Measurements from ENCODE around the gene NBPF14. TPM values are rescaled to one million over a fixed set of nuclear protein-coding genes. Genes with fewer than 3 reads are reported as not detected.
"Not testable (repeated sequence)": the region's sequence is repeated elsewhere in the genome, so short reads cannot be mapped to it uniquely, and the experiment has no call there.

Gene NBPF14
- 22.0 TPM for total RNA-seq

- DNase-seq (ENCODE audit: low spot score): not testable (repeated sequence)
Observed at GRCh38 chr1:148595911-148596310, at the start of gene NBPF14. Gene NBPF14 (minus strand): TSS chr1:148596011. CDS start chr1:148595717, 294 bp downstream.

GRCh38 chr1:148625451-148625850 is 29.6 kb upstream of the NBPF14 start:
- not testable (repeated sequence) for DNase-seq (ENCODE audit: low spot score)

GRCh38 chr1:148618216-148618615 is 22.4 kb upstream of the NBPF14 start:
- not testable (repeated sequence) for DNase-seq (ENCODE audit: low spot score)

- DNase-seq (ENCODE audit: low spot score): not testable (repeated sequence)
Observed at GRCh38 chr1:148605266-148605665, 9.5 kb upstream of the NBPF14 start.

- DNase-seq (ENCODE audit: low spot score): not testable (repeated sequence)
Observed at GRCh38 chr1:148595360-148595759, 451 bp downstream of the NBPF14 start.

GRCh38 chr1:148591098-148591497 is 4.7 kb downstream of the NBPF14 start:
- DNase-seq (ENCODE audit: low spot score): not testable (repeated sequence)

GRCh38 chr1:148532158-148532557 is 63.7 kb downstream of the NBPF14 start:
- DNase-seq (ENCODE audit: low spot score): not testable (repeated sequence)

- DNase-seq (ENCODE audit: low spot score): peak; percentile 46
Observed at GRCh38 chr1:148529101-148529567, 66.7 kb downstream of the NBPF14 start.

- not testable (repeated sequence) for DNase-seq (ENCODE audit: low spot score)
Observed at GRCh38 chr1:148528591-148528990, 67.2 kb downstream of the NBPF14 start.

- DNase-seq (ENCODE audit: low spot score): not testable (repeated sequence)
Observed at GRCh38 chr1:148526587-148526986, 69.2 kb downstream of the NBPF14 start.

GRCh38 chr1:148523205-148524144 is 72.3 kb downstream of the NBPF14 start:
- not testable (repeated sequence) for DNase-seq (ENCODE audit: low spot score)

- DNase-seq (ENCODE audit: low spot score): peak; percentile 93
Observed at GRCh38 chr1:148522561-148523204, 73.1 kb downstream of the NBPF14 start.

- peak; percentile 89 for DNase-seq (ENCODE audit: low spot score)
Observed at GRCh38 chr1:148522072-148522471, 73.7 kb downstream of the NBPF14 start.

- not testable (repeated sequence) for DNase-seq (ENCODE audit: low spot score)
Observed at GRCh38 chr1:148514310-148514709, 81.5 kb downstream of the NBPF14 start.

GRCh38 chr1:148512571-148513184 is 83.1 kb downstream of the NBPF14 start:
- DNase-seq (ENCODE audit: low spot score): not testable (repeated sequence)

- DNase-seq (ENCODE audit: low spot score): not testable (repeated sequence)
Observed at GRCh38 chr1:148493933-148494332, 101.9 kb downstream of the NBPF14 start.

- DNase-seq (ENCODE audit: low spot score): not testable (repeated sequence)
Observed at GRCh38 chr1:148483029-148483428, 112.8 kb downstream of the NBPF14 start, which contains the start of gene PPIAL4G. Gene PPIAL4G (minus strand): TSS chr1:148483302. CDS start chr1:148483252, 50 bp downstream.

Other genes starting within 250 kb of the NBPF14 start
- gene PPIAL4G, start 112.7 kb downstream of the NBPF14 start, total RNA-seq: 0.34 TPM
- not detected for gene NUDT4B, start 152.8 kb upstream of the NBPF14 start, total RNA-seq
- gene PDE4DIP, start 248.4 kb upstream of the NBPF14 start, total RNA-seq: 46.2 TPM